Ureter (tissue), 1 donor: Measurements from ENCODE around the gene CDHR1. TPM values are rescaled to one million over a fixed set of nuclear protein-coding genes. Genes with fewer than 3 reads are reported as not detected.
"Not testable (repeated sequence)": the region's sequence is repeated elsewhere in the genome, so short reads cannot be mapped to it uniquely, and the experiment has no call there.

Experiments used
- DNase-seq: peaks from one replicate; pipeline ENCODE4 v3.0.0-alpha.2; 2020; ENCODE audit warnings: low spot score
- total RNA-seq: library from RNA; stranded (reverse); gene quantifications from one replicate; pipeline ENCODE4 v1.2.4, GENCODE V29; 2023
- donor health status: DM: yes; HTN: yes; CAD: no.

CDHR1 gene
- total RNA-seq: 1.5 TPM

- DNase-seq: no peak
These were observed at the start of gene CDHR1 for GRCh38 chr10:84194424-84195043. TSS of gene CDHR1 (plus strand) at chr10:84194537. CDS start at chr10:84194761, 224 bp downstream.

DNA sequence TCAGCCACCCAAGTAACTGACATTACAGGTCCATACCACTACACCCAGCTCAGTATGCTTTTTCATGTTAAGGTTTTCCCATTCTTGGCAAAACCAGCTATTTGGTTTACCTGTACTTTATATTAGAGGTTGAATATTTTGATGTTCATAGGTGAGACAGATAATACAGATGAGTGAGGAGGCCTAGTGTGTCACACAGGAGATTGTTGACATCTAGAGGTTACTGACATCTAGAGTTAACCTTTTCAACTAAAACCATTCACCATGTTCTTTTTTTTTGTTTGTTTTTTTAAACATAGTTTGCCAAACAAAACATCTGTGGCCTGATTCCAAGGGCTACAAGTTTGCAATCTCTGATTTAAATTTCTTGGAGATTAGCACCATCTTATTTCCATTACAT is 47.0 kb upstream of the CDHR1 start:
- no peak for DNase-seq

- not testable (repeated sequence) for DNase-seq
These were observed 46.2 kb upstream of the CDHR1 start for GRCh38 chr10:84148006-84148597.

GRCh38 chr10:84149854-84150253 is 44.5 kb upstream of the CDHR1 start:
- no peak for DNase-seq

GRCh38 chr10:84152769-84153168 is 41.6 kb upstream of the CDHR1 start:
- no peak for DNase-seq

DNA sequence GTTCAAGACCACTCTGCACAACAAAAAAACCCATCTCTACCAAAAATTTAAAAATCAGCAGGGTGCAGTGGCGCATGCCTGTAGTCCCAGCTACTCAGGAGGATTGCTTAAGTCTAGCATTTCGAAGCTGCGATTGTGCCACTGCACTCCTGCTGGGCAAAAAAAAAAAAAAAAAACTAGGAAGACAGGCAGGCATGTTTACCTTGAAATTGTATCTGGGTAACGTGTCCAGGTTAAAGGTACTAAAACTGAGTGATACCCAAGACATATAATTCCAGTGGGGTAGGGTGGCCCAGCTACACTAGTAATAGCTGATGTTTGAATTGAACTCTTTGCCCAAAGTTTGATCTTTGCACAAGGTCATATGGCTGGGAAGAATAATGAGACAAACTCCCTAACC is 38.8 kb upstream of the CDHR1 start:
- no peak for DNase-seq

- no peak for DNase-seq
These were observed 38.3 kb upstream of the CDHR1 start for GRCh38 chr10:84156009-84156408.

- no peak for DNase-seq
These were observed 37.6 kb upstream of the CDHR1 start for GRCh38 chr10:84156768-84157167.

GRCh38 chr10:84158061-84158460 is 36.3 kb upstream of the CDHR1 start:
- DNase-seq: no peak

DNA sequence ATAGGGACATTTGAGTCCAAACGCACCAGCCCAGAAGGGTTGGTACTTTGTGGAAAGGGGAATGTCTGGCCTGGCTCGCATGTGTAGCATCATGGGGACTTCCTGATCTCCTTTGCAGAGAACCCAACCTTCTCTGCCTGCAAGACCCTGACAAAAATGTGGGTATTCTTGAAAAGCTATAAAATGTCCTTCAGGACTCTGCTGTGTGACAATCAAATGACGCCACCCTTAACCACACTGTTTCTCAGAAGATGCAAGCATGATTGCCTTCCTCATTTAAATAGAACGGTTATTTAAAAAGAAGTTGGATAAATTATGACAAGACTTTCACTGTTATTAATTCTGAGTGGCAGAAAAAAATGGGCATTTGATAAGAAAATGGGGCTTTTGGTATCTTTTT is 35.8 kb upstream of the CDHR1 start:
- no peak for DNase-seq

DNA sequence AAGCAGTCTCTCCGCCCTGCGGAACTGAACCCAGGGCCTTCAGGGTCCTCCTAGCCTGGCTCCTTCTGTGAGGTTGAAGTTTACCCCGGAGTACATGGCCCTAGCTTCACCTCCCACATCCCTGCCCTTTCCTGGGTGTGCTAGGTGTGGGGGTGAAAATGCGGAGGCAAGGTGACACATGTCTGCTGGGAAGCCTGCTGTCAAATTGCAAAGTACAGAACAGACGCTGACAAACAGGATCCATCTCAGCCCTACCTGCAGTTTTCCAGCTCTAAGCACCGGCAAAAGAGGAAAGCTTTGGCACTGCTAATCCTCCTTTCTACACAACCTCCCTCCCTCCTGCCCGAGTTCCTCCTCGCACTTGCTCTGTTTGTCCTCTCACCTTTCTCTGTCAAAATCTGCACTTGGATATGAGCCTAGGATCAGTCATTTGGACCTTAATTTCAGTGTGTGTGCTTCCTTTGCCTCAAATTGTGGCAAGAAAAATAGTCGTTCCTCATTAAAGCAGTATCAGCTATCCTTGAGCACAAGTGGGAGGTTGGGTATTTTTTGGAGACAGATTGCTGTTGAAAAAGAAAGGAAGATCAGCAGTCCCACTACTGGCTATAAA is 35.2 kb upstream of the CDHR1 start:
- DNase-seq: no peak

DNA sequence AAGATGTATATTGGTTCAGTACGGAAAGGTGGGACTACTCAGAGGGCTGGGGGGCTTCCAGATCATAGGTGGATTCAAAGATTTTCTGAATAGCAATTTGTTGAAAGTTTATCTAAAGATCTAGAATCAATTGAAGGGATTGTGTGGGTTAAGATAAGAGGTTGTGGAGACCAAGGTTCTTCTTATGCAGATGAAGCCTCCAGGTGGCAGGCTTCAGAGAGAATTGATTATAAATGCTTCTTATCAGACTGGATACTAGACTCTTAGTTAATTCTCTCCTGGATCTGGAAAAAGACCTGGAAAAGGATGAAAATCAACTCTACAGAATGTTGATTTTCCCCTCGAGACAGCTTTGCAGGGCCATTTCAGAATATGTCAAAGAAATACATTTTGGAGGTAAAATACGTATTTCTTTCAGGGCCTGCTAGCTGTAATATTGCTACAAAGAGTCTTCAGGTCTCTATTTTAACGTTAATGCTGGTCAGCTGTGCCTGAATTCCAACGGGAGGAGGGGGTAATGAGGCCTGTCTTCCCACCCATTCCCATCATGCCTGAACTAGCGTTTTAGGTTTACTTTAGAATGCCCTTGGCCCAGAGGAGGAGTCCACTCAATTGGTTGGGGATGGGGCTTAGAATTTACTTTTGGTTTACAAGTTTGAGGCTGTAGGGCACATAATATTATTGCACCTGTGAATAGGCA is 33.5 kb upstream of the CDHR1 start:
- no peak for DNase-seq

- no peak for DNase-seq
These were observed 30.3 kb upstream of the CDHR1 start for GRCh38 chr10:84163996-84164395.

DNA sequence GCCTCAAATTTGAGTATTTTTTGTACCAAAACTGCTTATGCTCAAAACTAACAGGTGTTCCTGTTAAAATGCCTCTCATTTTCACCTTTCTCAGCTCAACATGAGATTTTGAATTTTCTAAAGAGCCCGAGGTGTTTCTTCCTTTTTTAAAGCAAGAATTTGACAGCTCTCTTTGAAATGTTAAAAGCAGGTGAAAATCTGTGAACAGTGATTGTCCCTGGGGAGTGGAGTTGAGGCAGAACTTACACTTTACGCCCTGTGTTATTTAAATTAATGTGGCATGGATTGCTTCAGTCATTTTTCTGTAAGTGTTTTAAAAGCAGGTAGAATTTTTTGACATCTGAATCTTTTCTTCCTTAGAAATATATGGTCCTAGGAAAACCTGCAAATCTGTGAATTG is 29.9 kb upstream of the CDHR1 start:
- DNase-seq: no peak

- no peak for DNase-seq
These were observed 27.6 kb upstream of the CDHR1 start for GRCh38 chr10:84166620-84167288.

DNA sequence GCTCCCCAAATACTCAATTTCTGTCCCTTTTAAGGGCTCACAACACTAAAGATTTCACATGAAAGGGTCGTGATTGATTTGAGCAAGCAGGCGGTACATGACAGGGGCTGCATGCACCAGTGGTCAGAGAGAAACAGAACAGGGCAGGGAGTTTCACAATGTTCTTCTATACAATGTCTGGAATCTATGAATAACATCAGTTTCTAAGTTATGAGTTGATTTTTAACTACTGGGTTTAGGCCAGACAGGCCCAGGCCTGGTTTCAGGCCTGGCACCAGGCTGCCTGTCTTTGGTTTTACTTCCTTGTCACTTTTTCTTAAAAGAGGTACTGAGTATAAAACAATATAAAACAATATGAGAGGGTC is 27.1 kb upstream of the CDHR1 start:
- not testable (repeated sequence) for DNase-seq

GRCh38 chr10:84168382-84168781 is 26.0 kb upstream of the CDHR1 start:
- DNase-seq: not testable (repeated sequence)

GRCh38 chr10:84171237-84171636 is 23.1 kb upstream of the CDHR1 start:
- DNase-seq: not testable (repeated sequence)

GRCh38 chr10:84171700-84172466 is 22.5 kb upstream of the CDHR1 start:
- DNase-seq: not testable (repeated sequence)

DNA sequence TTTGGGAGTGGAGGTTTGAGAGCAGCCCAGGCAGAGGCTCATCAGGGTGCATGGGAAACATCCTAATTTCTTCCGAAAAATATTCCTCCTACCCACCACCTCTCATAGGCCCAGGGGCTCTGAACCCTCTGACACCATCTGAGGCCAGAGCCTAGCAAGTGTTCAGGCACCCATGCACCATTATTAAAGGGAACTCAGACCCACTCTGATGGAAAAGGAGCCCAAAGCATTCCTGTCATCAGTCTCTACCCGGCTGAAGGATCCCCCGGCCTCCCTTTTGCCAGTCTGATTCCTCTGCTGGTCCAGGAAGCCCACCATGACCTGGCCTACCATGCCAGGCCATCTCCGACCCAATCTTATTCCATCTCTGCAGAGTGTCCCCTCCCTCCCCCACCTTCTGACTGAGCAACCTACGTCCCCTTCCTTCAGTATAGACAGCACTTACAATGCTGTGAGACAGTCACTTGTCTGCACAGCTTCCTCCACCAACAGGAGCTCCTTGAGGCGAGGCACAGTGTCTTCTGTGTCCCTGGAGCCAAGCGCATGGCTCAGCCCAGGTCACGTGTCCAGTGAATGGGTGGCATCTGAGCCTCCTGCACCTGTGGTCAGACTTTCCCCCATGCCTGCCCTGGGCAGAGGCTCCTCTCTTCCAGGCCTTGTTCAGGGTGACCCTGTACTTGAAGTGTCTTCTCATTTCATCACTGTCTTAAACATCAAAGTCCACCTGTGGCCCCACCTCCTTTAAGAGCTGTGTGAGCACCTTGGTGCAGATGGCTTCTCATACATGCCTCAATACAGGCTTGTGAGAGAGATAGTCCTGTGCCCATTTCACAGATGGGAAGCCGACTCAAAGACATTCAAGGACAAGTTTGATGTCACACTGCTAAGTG is 21.6 kb upstream of the CDHR1 start:
- no peak for DNase-seq
